Spleen (tissue), 11 donors: Measurements from ENCODE around the gene MYLK. TPM values are rescaled to one million over a fixed set of nuclear protein-coding genes. Genes with fewer than 3 reads are reported as not detected.
A peak's percentile ranks its signal among the peaks of the same experiment; 100 is the strongest.

Source experiments
- DNase-seq: peaks from one replicate; pipeline ENCODE4 v3.0.0-alpha.2; 2020
- H3K27ac ChIP-seq, 8 donors: fragments of 200-600 bp; sonication (generic) in 7 of 8; 1 replicate in 4 of 8; 2 replicates in 4 of 8; pipeline versions ENCODE4 v1.5.0 to v1.8.0; 2016 to 2021; ENCODE audit warnings: inconsistent platforms in 4 of 8, mild to moderate bottlenecking in 4 of 8, moderate library complexity in 1 of 8
- H3K27me3 ChIP-seq, 7 donors: fragments of 200-600 bp; sonication (generic) in 6 of 7; replicated peaks in 1 of 7; 1 replicate in 4 of 7; 2 replicates in 3 of 7; pipeline versions ENCODE4 v1.5.0 to v1.8.0; 2016 to 2021; ENCODE audit warnings: inconsistent platforms in 3 of 7, mild to moderate bottlenecking in 1 of 7
- H3K36me3 ChIP-seq, 6 donors: fragments of 200-600 bp; sonication (generic) in 5 of 6; 1 replicate in 4 of 6; 2 replicates in 2 of 6; pipeline versions ENCODE4 v1.5.0 to v1.8.0; 2016 to 2021; ENCODE audit warnings: inconsistent platforms in 2 of 6
- H3K4me1 ChIP-seq, 6 donors: fragments of 200-600 bp; sonication (generic) in 5 of 6; 1 replicate in 3 of 6; 2 replicates in 3 of 6; pipeline versions ENCODE4 v1.5.0 to v1.8.0; 2016 to 2021; ENCODE audit warnings: inconsistent platforms in 3 of 6
- H3K4me3 ChIP-seq, 8 donors: fragments of 200-600 bp; sonication (generic) in 7 of 8; 1 replicate in 4 of 8; 2 replicates in 4 of 8; pipeline versions ENCODE4 v1.5.0 to v1.8.0; 2016 to 2021; ENCODE audit warnings: inconsistent platforms in 4 of 8, mild to moderate bottlenecking in 4 of 8, moderate library complexity in 2 of 8
- H3K9me3 ChIP-seq, 8 donors: fragments of 200-600 bp; sonication (generic) in 7 of 8; 1 replicate in 4 of 8; 2 replicates in 4 of 8; pipeline versions ENCODE4 v1.5.0 to v1.8.0; 2016 to 2021; ENCODE audit warnings: inconsistent platforms in 4 of 8
- POLR2A ChIP-seq, 3 donors: fragments of 450-650 bp; IDR thresholded peaks; one replicate each; pipeline ENCODE4 v1.5.1; 2017; ENCODE audit warnings: antibody characterized with exemption in 3 of 3, mild to moderate bottlenecking in 1 of 3
- POLR2AphosphoS5 ChIP-seq, 3 donors: sonication (generic); formaldehyde crosslinking; IDR thresholded peaks; one replicate each; pipeline ENCODE4 v1.5.1; 2017; ENCODE audit warnings: antibody characterized with exemption in 3 of 3
- WGBS, 5 donors: extraction: QIAGEN DNeasy Blood & Tissue Kit in 3 of 5; methylation state at CpG; one replicate each; pipeline versions ENCODE4 v1.1.5 to v1.1.7; 2013 to 2018; 5-methylcytosine and 5-hydroxymethylcytosine counted together
- intact Hi-C: fragments of 100-400 bp; cut with DNase I; formaldehyde crosslinking; loops from one replicate; pipeline ENCODE4 v1.15.0; 2023; ENCODE audit warnings: low total_unique reads
- polyA plus RNA-seq, 3 donors: library from polyadenylated mRNA; stranded (reverse); fragments of 200-250 nt; gene quantifications; one replicate each; pipeline ENCODE4 v1.2.1, GENCODE V29; 2013
- total RNA-seq, 7 donors: library from RNA; depleted of rRNA in 3 of 7; stranded (reverse); fragments of >200 nt in 3 of 7; fragmentation: NEBNext Ultra II Directional in 4 of 7; extraction: Animal tissue kit (Norgen Biotek cat#: 25700) in 4 of 7; gene quantifications; one replicate each; pipeline versions ENCODE4 v1.1.0 to v1.2.1, GENCODE V29; 2016 to 2021
- TF ChIP-seq, protein P1 (sequence below), 11 experiments: fragments of 200-600 bp in 7 of 11; fragments of 450-650 bp in 4 of 11; sonication (generic) in 4 of 11; IDR thresholded peaks in 8 of 11; conservative IDR thresholded peaks in 3 of 11; 1 replicate in 7 of 11; 2 replicates in 4 of 11; pipeline versions ENCODE4 v1.4.0 to v1.8.0; 2016 to 2021; ENCODE audit warnings: antibody characterized with exemption in 11 of 11, inconsistent platforms in 4 of 11, mild to moderate bottlenecking in 1 of 11
- donor health status: healthy with polysubstance abuse.
- donor health status: DM: no; HTN: no; CAD: no; lungs with moderate emphysema.
- donor health status: DM: no; HTN: no; CAD: no.
- donor health status: Bipolar disorder and iron deficiency.
- donor health status: healthy.
- donor health status: DM: no; HTN: no; CAD: no.
- donor health status: DM: yes; HTN: yes; CAD: no.

Gene MYLK
- total and polyA plus RNA-seq, 10 donors = 11.1 to 343 (median 154) TPM

DNA sequence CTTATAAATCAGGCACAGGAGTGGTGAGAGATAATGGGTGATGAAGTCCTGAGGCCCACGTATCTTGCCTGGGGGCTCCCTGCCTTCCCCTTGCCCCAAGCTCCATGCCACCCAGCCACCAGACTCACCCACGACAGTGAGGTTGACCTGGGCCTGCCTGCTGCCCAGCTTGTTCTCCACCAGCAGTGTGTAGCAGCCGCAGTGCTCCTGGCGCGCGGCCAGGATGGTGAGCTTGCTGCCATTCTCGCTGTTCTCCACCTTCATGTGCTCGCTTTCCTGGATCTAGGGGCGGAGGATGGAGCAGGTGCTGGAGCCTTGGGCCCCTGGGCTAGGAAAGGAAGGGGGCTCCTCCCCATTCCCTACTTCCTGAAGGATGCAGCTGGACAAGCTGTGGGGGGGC lies 220.2 kb downstream of the MYLK start:
- peaks cover 0 to 48% (median 2%) of the 10 kb centered on the region in 6 donors for H3K36me3 ChIP-seq
- peak overlapping the region in 7 of 8 donors; percentile 9 to 76 (median 60) for H3K27ac ChIP-seq
- TF ChIP-seq POLR2A (IDR thresholded peaks at IDR 0.05) (no peak), POLR2AphosphoS5 (IDR thresholded peaks at IDR 0.05) (peak; percentile 10 to 67 (median 37))
- H3K4me1 ChIP-seq = peaks cover 3 to 66% (median 38%) of the 10 kb centered on the region in 6 donors
- no peaks in the 10 kb centered on the region for H3K9me3 ChIP-seq
- H3K27me3 ChIP-seq = no peaks in the 10 kb centered on the region
- intact Hi-C loops = no loop called here
- 85 to 94% (median 90%) methylated on average over 9 of the region's 9 CpGs for WGBS, 5 donors
- DNase-seq = no peak
- no peak overlapping the region for H3K4me3 ChIP-seq

DNA sequence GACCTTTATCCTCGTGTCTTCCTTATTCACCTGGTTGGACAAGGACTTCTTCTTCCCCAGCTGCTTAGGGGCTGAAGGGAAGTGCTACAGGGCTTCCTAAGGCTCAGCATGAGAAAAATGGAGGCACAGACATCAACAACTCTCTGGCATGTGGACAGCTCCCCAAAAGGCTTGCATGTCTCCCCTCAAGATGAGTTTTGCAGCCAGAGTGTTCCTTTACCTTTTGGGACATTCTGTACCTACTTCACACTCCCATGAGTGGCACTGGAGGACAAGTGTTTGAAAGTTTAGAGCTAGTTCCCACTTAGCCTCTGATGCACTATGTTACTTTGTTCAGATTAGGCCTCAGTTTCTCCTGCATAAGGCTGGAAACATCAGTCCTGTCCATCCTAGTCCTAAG lies 222.2 kb downstream of the MYLK start:
- Histone ChIP-seq H3K4me3 (no peak overlapping the region), H3K4me1 (peaks cover 0 to 57% (median 21%) of the 10 kb centered on the region in 6 donors), H3K27me3 (no peaks in the 10 kb centered on the region), H3K36me3 (peaks cover 0 to 52% (median 3%) of the 10 kb centered on the region in 6 donors), H3K9me3 (peaks cover 0 to 3% (median 0%) of the 10 kb centered on the region in 8 donors), H3K27ac (peak overlapping the region in 7 of 8 donors; percentile 55 to 76 (median 65))
- WGBS, 5 donors = 64 to 82% (median 73%) methylated on average over 1 of the region's 1 CpG
- TF ChIP-seq POLR2A (IDR thresholded peaks at IDR 0.05) (no peak), POLR2AphosphoS5 (IDR thresholded peaks at IDR 0.05) (no peak)
- TF ChIP-seq, protein P1, sequence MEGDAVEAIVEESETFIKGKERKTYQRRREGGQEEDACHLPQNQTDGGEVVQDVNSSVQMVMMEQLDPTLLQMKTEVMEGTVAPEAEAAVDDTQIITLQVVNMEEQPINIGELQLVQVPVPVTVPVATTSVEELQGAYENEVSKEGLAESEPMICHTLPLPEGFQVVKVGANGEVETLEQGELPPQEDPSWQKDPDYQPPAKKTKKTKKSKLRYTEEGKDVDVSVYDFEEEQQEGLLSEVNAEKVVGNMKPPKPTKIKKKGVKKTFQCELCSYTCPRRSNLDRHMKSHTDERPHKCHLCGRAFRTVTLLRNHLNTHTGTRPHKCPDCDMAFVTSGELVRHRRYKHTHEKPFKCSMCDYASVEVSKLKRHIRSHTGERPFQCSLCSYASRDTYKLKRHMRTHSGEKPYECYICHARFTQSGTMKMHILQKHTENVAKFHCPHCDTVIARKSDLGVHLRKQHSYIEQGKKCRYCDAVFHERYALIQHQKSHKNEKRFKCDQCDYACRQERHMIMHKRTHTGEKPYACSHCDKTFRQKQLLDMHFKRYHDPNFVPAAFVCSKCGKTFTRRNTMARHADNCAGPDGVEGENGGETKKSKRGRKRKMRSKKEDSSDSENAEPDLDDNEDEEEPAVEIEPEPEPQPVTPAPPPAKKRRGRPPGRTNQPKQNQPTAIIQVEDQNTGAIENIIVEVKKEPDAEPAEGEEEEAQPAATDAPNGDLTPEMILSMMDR (IDR thresholded peaks at IDR 0.05 in 8 of 11, conservative IDR thresholded peaks at IDR 0.05 in 3 of 11) = no peak
- no peak for DNase-seq
- intact Hi-C loops = no loop called here

DNA sequence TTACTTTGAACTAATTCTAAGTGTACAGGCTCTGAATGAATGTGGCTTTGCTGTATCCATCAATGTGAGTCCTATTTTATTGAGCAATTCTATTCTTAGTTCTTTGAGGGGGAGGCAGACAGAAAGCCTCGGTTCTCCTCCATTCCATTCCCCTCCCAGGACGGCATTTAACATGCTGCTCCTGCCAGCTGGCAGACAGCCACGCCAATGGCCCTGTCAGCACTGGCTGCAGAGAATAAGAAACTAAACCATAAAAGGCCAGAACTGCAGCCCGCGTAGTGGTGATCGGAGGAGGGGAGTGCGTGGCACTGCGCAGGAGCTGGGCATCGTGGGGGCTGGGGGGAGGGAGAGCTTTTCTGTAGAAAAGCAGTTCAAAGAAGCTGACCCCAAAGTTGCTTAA lies 223.2 kb downstream of the MYLK start:
- peaks cover 0 to 53% (median 24%) of the 10 kb centered on the region in 6 donors for H3K4me1 ChIP-seq
- H3K36me3 ChIP-seq = peaks cover 0 to 55% (median 4%) of the 10 kb centered on the region in 6 donors
- intact Hi-C loops = no loop called here
- H3K9me3 ChIP-seq = peaks cover 0 to 8% (median 0%) of the 10 kb centered on the region in 8 donors
- TF ChIP-seq POLR2AphosphoS5 (IDR thresholded peaks at IDR 0.05) (peak; percentile 77 to 80 (median 77)), POLR2A (IDR thresholded peaks at IDR 0.05) (no peak)
- peak overlapping the region in 7 of 8 donors; percentile 49 to 76 (median 70) for H3K27ac ChIP-seq
- H3K27me3 ChIP-seq = no peaks in the 10 kb centered on the region
- H3K4me3 ChIP-seq = no peak overlapping the region
- WGBS, 5 donors = 27 to 53% (median 39%) methylated on average over 9 of the region's 9 CpGs
- peak; percentile 86 for DNase-seq

DNA sequence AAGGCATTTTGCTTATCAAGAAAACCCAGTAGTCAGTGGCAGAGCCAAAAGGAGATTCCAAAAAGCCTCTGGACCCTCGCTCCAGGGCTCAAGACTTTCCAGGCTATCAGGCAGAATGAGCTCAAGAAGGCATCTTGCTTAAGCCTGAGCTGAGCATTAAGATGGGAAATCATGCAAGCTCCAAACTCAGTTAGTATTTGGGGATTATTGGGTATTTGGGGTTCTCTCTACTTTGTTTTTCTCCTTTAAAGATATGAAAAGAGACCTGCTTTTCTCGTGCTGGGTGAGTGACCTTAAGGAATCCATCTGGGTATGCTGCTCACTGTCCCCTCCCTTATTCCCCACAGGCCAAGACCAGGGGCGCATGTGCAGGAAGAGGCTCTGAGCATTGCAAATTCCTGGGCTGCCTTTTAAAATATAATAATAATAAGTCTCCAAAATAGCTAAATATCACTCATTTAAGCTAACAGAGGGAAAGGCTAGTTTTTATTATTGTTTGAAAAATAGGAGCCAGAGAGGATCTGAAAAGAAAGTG lies 223.9 kb downstream of the MYLK start:
- intact Hi-C loops = no loop called here
- Histone ChIP-seq H3K27ac (peak overlapping the region in 7 of 8 donors; percentile 55 to 73 (median 61)), H3K36me3 (peaks cover 0 to 49% (median 4%) of the 10 kb centered on the region in 6 donors), H3K9me3 (peaks cover 0 to 8% (median 0%) of the 10 kb centered on the region in 8 donors), H3K4me3 (no peak overlapping the region), H3K27me3 (no peaks in the 10 kb centered on the region), H3K4me1 (peaks cover 0 to 53% (median 24%) of the 10 kb centered on the region in 6 donors)
- WGBS, 5 donors = 63 to 76% (median 66%) methylated on average over 3 of the region's 3 CpGs
- no peak for DNase-seq
- TF ChIP-seq POLR2A (IDR thresholded peaks at IDR 0.05) = no peak
- TF ChIP-seq, protein P1 (IDR thresholded peaks at IDR 0.05 in 8 of 11, conservative IDR thresholded peaks at IDR 0.05 in 3 of 11) = no peak
- TF ChIP-seq POLR2AphosphoS5 (IDR thresholded peaks at IDR 0.05) = no peak

DNA sequence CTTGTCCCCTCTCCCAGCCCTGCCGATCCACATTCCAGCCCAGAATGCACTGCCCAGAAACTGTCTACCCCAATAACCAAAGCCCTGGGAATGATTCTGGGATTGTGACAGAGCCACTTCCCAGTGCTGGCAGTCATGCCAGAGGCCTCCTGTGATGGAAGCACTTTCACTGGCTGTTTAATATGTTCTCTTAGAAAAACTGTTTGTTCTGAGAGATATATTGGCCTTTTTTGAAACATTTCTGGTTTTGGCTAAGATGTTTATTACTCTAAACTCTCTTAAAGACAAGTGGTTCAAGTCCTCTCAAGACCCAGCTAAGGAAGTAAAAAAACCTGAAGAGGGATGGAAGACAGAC lies 225.3 kb downstream of the MYLK start:
- TF ChIP-seq POLR2AphosphoS5 (IDR thresholded peaks at IDR 0.05) = peak in 1 of 3 donors; percentile 32
- no peak for TF ChIP-seq POLR2A (IDR thresholded peaks at IDR 0.05)
- TF ChIP-seq, protein P1 (IDR thresholded peaks at IDR 0.05 in 8 of 11, conservative IDR thresholded peaks at IDR 0.05 in 3 of 11) = no peak
- DNase-seq = peak; percentile 23
- peaks cover 0 to 52% (median 25%) of the 10 kb centered on the region in 6 donors for H3K4me1 ChIP-seq
- intact Hi-C loops = no loop called here
- H3K4me3 ChIP-seq = no peak overlapping the region
- H3K9me3 ChIP-seq = peaks cover 0 to 8% (median 0%) of the 10 kb centered on the region in 8 donors
- H3K36me3 ChIP-seq = peaks cover 0 to 36% (median 3%) of the 10 kb centered on the region in 6 donors
- no peaks in the 10 kb centered on the region for H3K27me3 ChIP-seq
- WGBS, 5 donors = 70 to 94% (median 89%) methylated on average over 1 of the region's 1 CpG
- peak overlapping the region in 7 of 8 donors; percentile 55 to 73 (median 61) for H3K27ac ChIP-seq
